Measurements from ENCODE around the gene BACE1. TPM values are rescaled to one million over a fixed set of nuclear protein-coding genes. Genes with fewer than 3 reads are reported as not detected.

The BACE1 gene
- total and polyA plus RNA-seq, 2 of the 13 experiments (the other 11 are each of a cell fraction or from before 2014, with no cell fraction given) = 7.5 to 17.9 TPM

GRCh38 chr11:117316197-117316961, at the start of gene BACE1 (continued):
- TF ChIP-seq TRAFD1 (CRISPR knock-in tag; IDR thresholded peaks at IDR 0.05; ENCODE audit: borderline replicate concordance) = no peak
- 0 out of 2 replicates have a peak, but pooled peaks have one; percentile 53 for TF ChIP-seq ZSCAN29 (CRISPR knock-in tag; conservative IDR thresholded peaks at IDR 0.05)
- TF ChIP-seq ZNF670 (CRISPR knock-in tag; IDR thresholded peaks at IDR 0.05; ENCODE audit: borderline replicate concordance) = peak; percentile 46; the same call in 1 of the 2 replicates
- no peak for TF ChIP-seq ZNF761 (CRISPR knock-in tag; conservative IDR thresholded peaks at IDR 0.05)
- TF ChIP-seq ZBTB44 (CRISPR knock-in tag; IDR thresholded peaks at IDR 0.05) = 0 out of 2 replicates have a peak, but pooled peaks have one; percentile 29
- TF ChIP-seq EEA1 (CRISPR knock-in tag; IDR thresholded peaks at IDR 0.05; ENCODE audit: borderline replicate concordance) = no peak
- no peak; the same call in 1 of the 2 replicates for TF ChIP-seq KDM5B (CRISPR knock-in tag; IDR thresholded peaks at IDR 0.05; ENCODE audit: borderline replicate concordance)
- TF ChIP-seq ZNF577 (CRISPR knock-in tag; IDR thresholded peaks at IDR 0.05; ENCODE audit: borderline replicate concordance, low read depth) = no peak
- peak; percentile 26; the same call in 1 of the 2 replicates for TF ChIP-seq SMAD9 (CRISPR knock-in tag; IDR thresholded peaks at IDR 0.05)
- TF ChIP-seq NR2C2 (CRISPR knock-in tag; IDR thresholded peaks at IDR 0.05; ENCODE audit: borderline replicate concordance) = peak; percentile 65; the same call in 1 of the 2 replicates
- no peak for TF ChIP-seq SCMH1 (CRISPR knock-in tag; IDR thresholded peaks at IDR 0.05; ENCODE audit: borderline replicate concordance)
- peak; percentile 44; the same call in 1 of the 2 replicates for TF ChIP-seq FOXK1 (CRISPR knock-in tag; IDR thresholded peaks at IDR 0.05; ENCODE audit: borderline replicate concordance, low read depth)
